ELF-1 (cell line): ENCODE results near the gene DAP3.
"Not testable (repeated sequence)": the region's sequence is repeated elsewhere in the genome, so short reads cannot be mapped to it uniquely, and the experiment has no call there.

Source experiments
- DNase-seq: peaks from one replicate; pipeline ENCODE4 v3.0.0-alpha.2; 2016; ENCODE audit warnings: low read depth, low spot score

DAP3 gene

GRCh38 chr1:155717041-155717440, 28.1 kb downstream of the DAP3 start:
- no peak for DNase-seq

GRCh38 chr1:155718524-155719115, 29.7 kb downstream of the DAP3 start:
- not testable (repeated sequence) for DNase-seq

GRCh38 chr1:155719703-155720102, 30.8 kb downstream of the DAP3 start:
- DNase-seq = no peak

GRCh38 chr1:155725142-155725541, 36.3 kb downstream of the DAP3 start:
- DNase-seq = no peak

- peak; percentile 69 for DNase-seq
Observed at GRCh38 chr1:155729031-155729898, 40.4 kb downstream of the DAP3 start.

- no peak for DNase-seq
Observed at GRCh38 chr1:155740995-155741394, 52.1 kb downstream of the DAP3 start.

GRCh38 chr1:155741908-155742307, 53.0 kb downstream of the DAP3 start:
- DNase-seq = no peak

- no peak for DNase-seq
Observed at GRCh38 chr1:155744711-155745283, 55.9 kb downstream of the DAP3 start.

- peak; percentile 97 for DNase-seq
Observed at GRCh38 chr1:155745284-155746228, 56.7 kb downstream of the DAP3 start.

- not testable (repeated sequence) for DNase-seq
Observed at GRCh38 chr1:155747586-155747985, 58.7 kb downstream of the DAP3 start.

- not testable (repeated sequence) for DNase-seq
Observed at GRCh38 chr1:155748141-155748540, 59.2 kb downstream of the DAP3 start.

GRCh38 chr1:155759017-155759416, 70.1 kb downstream of the DAP3 start:
- not testable (repeated sequence) for DNase-seq

GRCh38 chr1:155759966-155760630, 71.2 kb downstream of the DAP3 start:
- DNase-seq = no peak

GRCh38 chr1:155760751-155761475, 72.0 kb downstream of the DAP3 start:
- DNase-seq = no peak

- no peak for DNase-seq
Observed at GRCh38 chr1:155761736-155762405, 73.0 kb downstream of the DAP3 start.

GRCh38 chr1:155763090-155763815, 74.4 kb downstream of the DAP3 start:
- peak; percentile 15 for DNase-seq

- DNase-seq = not testable (repeated sequence)
Observed at GRCh38 chr1:155763989-155764388, 75.1 kb downstream of the DAP3 start.

GRCh38 chr1:155767399-155767989, 78.6 kb downstream of the DAP3 start:
- DNase-seq = not testable (repeated sequence)

GRCh38 chr1:155769257-155769656, 80.4 kb downstream of the DAP3 start:
- DNase-seq = no peak
